Esophagus squamous epithelium (tissue), 5 donors: ENCODE data around the gene GPHN. TPM values are rescaled to one million over a fixed set of nuclear protein-coding genes. Genes with fewer than 3 reads are reported as not detected.
"Not testable (repeated sequence)": the region's sequence is repeated elsewhere in the genome, so short reads cannot be mapped to it uniquely, and the experiment has no call there.

Source experiments
- DNase-seq: peaks from one replicate; lab custom pipeline; 2025; lab: John Stamatoyannopoulos, UW
- H3K27ac ChIP-seq, 4 donors: fragments of 200-600 bp; sonication (generic); one replicate each; pipeline ENCODE4 v1.5.1; 2016 to 2019; ENCODE audit warnings: mild to moderate bottlenecking in 1 of 4
- H3K27me3 ChIP-seq, 4 donors: fragments of 200-600 bp; sonication (generic); 1 replicate in 3 of 4; 2 replicates in 1 of 4; pipeline versions ENCODE4 v1.5.1 to v1.6.0; 2017 to 2021; ENCODE audit warnings: antibody characterized with exemption in 1 of 4
- H3K36me3 ChIP-seq, 3 donors: fragments of 200-600 bp; sonication (generic); one replicate each; pipeline ENCODE4 v1.5.1; 2016 to 2019
- H3K4me1 ChIP-seq, 3 donors: fragments of 200-600 bp; sonication (generic); one replicate each; pipeline ENCODE4 v1.5.1; 2017 to 2019
- H3K4me3 ChIP-seq, 4 donors: fragments of 200-600 bp; sonication (generic); 1 replicate in 3 of 4; 2 replicates in 1 of 4; pipeline ENCODE4 v1.5.1; 2016 to 2019; ENCODE audit warnings: mild to moderate bottlenecking in 2 of 4, moderate library complexity in 1 of 4
- H3K9me3 ChIP-seq, 3 donors: fragments of 200-600 bp; sonication (generic); one replicate each; pipeline ENCODE4 v1.5.1; 2016 to 2019
- POLR2A ChIP-seq, 4 donors: fragments of 450-650 bp; IDR thresholded peaks; one replicate each; pipeline ENCODE4 v1.6.1; 2017; ENCODE audit warnings: antibody characterized with exemption in 4 of 4, mild to moderate bottlenecking in 4 of 4, moderate library complexity in 3 of 4
- WGBS, 2 donors: methylation state at CpG; one replicate each; pipeline ENCODE4 v1.1.5; 2018; 5-methylcytosine and 5-hydroxymethylcytosine counted together
- intact Hi-C: fragments of 100-400 bp; cut with DNase I; formaldehyde crosslinking; loops from one replicate; pipeline ENCODE4 v1.15.0; 2022
- total RNA-seq, 4 donors: library from RNA; depleted of rRNA; stranded (reverse); fragments of >200 nt; gene quantifications; one replicate each; pipeline ENCODE4 v1.1.0, GENCODE V29; 2016
- TF ChIP-seq, protein P1 (sequence below), 6 experiments: fragments of 450-650 bp in 4 of 6; fragments of 200-600 bp in 2 of 6; sonication (generic) in 2 of 6; IDR thresholded peaks; one replicate each; pipeline ENCODE4 v1.5.1; 2016 to 2019; ENCODE audit warnings: antibody characterized with exemption in 6 of 6, mild to moderate bottlenecking in 4 of 6, moderate library complexity in 4 of 6
- donor health status: DM: yes; HTN: yes; CAD: no.

Gene GPHN
- total RNA-seq, 4 donors from 2014 or later = 8.3 to 28.4 (median 12.8) TPM

DNA sequence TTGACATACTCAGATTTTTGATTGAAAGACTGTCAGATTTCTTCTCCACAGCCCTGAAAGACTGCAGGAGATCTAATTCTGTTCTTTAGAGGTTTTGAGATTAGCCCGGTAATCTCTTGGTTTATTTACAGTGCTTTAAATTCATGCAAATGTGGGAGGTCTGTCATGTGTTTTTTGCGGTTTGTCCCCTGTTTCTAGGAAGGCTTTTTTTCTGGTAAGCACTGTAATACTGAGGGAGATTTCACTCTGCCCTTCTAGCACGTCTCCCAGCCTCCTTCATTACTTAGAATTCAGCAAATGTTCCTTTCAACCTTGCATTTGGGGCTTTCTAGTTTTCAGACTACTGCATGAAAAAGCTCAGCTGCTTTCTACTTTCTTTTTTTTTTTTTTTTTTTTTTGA, 31.1 kb downstream of the GPHN start:
- 68 to 80% methylated on average over 3 of the region's 3 CpGs for WGBS, 2 donors
- TF ChIP-seq, protein P1, sequence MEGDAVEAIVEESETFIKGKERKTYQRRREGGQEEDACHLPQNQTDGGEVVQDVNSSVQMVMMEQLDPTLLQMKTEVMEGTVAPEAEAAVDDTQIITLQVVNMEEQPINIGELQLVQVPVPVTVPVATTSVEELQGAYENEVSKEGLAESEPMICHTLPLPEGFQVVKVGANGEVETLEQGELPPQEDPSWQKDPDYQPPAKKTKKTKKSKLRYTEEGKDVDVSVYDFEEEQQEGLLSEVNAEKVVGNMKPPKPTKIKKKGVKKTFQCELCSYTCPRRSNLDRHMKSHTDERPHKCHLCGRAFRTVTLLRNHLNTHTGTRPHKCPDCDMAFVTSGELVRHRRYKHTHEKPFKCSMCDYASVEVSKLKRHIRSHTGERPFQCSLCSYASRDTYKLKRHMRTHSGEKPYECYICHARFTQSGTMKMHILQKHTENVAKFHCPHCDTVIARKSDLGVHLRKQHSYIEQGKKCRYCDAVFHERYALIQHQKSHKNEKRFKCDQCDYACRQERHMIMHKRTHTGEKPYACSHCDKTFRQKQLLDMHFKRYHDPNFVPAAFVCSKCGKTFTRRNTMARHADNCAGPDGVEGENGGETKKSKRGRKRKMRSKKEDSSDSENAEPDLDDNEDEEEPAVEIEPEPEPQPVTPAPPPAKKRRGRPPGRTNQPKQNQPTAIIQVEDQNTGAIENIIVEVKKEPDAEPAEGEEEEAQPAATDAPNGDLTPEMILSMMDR (IDR thresholded peaks at IDR 0.05) = no peak
- no peak for TF ChIP-seq POLR2A (IDR thresholded peaks at IDR 0.05)
- Histone ChIP-seq H3K4me1 (no peaks in the 10 kb centered on the region), H3K9me3 (no peaks in the 10 kb centered on the region), H3K36me3 (no peaks in the 10 kb centered on the region), H3K27me3 (no peaks in the 10 kb centered on the region), H3K27ac (no peak overlapping the region), H3K4me3 (no peak overlapping the region)
- no peak for DNase-seq
- intact Hi-C loops = no loop called here

DNA sequence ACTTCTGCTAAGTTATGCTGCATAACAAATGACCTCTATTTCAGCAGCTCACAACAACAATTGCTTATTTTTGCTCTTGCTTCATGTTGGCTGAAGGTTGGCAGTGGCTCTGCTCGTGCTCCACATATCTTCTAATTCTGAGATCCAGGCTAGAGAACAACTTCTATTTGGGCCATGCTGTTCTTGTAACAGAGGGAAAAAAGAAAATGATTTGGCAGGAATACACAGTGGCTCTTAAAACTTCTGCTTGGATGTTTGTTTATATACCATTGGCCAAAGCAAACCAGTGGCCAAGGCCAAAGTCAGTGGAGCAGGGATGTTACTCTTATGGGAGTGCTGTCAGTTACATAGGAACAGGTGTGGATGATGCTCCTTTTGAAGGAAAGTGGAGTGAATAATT, 32.1 kb downstream of the GPHN start:
- intact Hi-C loops = no loop called here
- WGBS, 2 donors = 64 to 82% methylated on average over 1 of the region's 1 CpG

DNA sequence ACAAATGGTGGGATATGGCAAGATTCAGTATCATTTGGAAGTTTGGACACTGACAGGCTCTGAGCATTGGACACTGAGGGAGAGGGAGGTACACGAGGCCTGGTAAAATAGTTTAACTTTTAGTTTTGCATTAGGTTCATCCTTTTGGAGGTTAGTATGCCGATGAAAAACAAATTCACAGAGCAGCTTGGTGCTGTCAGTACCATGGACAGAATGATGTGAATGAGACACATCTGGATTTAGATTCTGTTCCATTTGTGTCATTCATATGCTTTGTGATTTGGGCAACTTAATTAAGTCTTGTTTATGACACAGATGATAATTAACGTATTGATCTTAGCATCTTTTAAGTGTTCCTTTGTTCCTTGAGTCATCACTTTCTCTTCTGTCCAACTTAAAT, 33.7 kb downstream of the GPHN start:
- Histone ChIP-seq H3K9me3 (no peaks in the 10 kb centered on the region), H3K27ac (no peak overlapping the region), H3K27me3 (no peaks in the 10 kb centered on the region), H3K4me1 (no peaks in the 10 kb centered on the region), H3K36me3 (no peaks in the 10 kb centered on the region), H3K4me3 (no peak overlapping the region)
- DNase-seq = no peak
- WGBS, 2 donors = 82 to 88% methylated on average over 3 of the region's 3 CpGs
- TF ChIP-seq, protein P1 (IDR thresholded peaks at IDR 0.05) = no peak
- TF ChIP-seq POLR2A (IDR thresholded peaks at IDR 0.05) = no peak
- intact Hi-C loops = no loop called here

More for the DNA sequence above, 32.1 kb downstream of the GPHN start:
- Histone ChIP-seq H3K27ac (no peak overlapping the region), H3K9me3 (no peaks in the 10 kb centered on the region), H3K4me3 (no peak overlapping the region), H3K27me3 (no peaks in the 10 kb centered on the region), H3K36me3 (no peaks in the 10 kb centered on the region), H3K4me1 (no peaks in the 10 kb centered on the region)
- TF ChIP-seq POLR2A (IDR thresholded peaks at IDR 0.05) = no peak
- TF ChIP-seq, protein P1 (IDR thresholded peaks at IDR 0.05) = no peak
- no peak for DNase-seq

DNA sequence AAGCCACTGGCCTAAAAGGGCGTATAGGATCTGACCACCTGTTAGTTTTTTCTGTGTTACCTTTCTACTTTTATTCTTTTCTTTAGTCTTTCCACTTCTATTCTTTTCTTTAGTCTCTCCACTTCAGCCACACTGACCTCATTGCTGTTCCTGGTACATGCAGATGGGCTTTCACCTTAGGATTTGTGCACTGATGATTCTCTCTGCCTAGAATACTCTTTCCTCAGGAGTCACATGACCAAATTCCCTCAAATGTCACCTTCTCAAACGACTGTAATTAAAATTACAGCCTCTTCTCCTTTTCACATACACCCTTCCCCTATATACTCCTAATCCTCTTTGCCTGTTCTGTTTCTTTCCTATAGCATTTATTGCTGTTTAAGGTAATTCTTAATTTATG, 36.0 kb downstream of the GPHN start:
- Histone ChIP-seq H3K4me3 (no peak overlapping the region), H3K4me1 (no peaks in the 10 kb centered on the region), H3K9me3 (no peaks in the 10 kb centered on the region), H3K27ac (no peak overlapping the region), H3K27me3 (no peaks in the 10 kb centered on the region), H3K36me3 (no peaks in the 10 kb centered on the region)
- intact Hi-C loops = no loop called here
- WGBS, 2 donors = 64 to 75% methylated on average over 2 of the region's 2 CpGs
- TF ChIP-seq, protein P1 (IDR thresholded peaks at IDR 0.05) = no peak
- TF ChIP-seq POLR2A (IDR thresholded peaks at IDR 0.05) = no peak
- DNase-seq = no peak

DNA sequence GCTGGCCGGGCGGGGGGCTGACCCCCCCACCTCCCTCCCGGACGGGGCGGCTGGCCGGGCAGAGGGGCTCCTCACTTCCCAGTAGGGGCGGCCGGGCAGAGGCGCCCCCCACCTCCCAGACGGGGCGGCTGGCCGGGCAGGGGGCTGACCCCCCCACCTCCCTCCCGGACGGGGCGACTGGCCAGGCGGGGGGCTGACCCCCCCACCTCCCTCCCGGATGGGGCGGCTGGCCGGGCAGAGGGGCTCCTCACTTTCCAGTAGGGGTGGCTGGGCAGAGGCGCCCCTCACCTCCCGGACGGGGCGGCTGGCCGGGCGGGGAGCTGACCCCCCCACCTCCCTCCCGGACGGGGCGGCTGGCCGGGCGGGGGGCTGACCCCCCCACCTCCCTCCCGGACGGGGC, 37.2 kb downstream of the GPHN start:
- H3K4me1 ChIP-seq, H3K9me3 ChIP-seq, H3K27me3 ChIP-seq, H3K4me3 ChIP-seq, DNase-seq, H3K27ac ChIP-seq, H3K36me3 ChIP-seq, intact Hi-C loops: not testable (repeated sequence)
- no CpG with 5 or more reads among the region's 32 CpGs for WGBS, 2 donors

DNA sequence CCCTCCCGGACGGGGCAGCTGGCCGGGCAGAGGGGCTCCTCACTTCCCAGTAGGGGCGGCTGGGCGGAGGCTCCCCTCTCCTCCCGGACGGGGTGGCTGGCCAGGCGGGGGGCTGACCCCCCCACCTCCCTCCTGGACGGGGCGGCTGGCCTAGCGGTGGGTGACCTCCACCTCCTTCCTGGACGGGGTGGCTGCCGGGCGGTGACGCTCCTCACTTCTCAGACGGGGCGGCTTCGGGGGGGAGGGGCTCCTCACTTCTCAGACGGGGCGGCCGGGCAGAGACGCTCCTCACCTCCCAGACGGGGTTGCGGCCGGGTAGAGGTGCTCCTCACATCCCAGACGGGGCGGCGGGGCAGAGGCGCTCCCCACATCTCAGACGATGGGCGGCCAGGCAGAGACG, 37.8 kb downstream of the GPHN start:
- H3K9me3 ChIP-seq, H3K27me3 ChIP-seq, H3K4me1 ChIP-seq, intact Hi-C loops, H3K4me3 ChIP-seq, DNase-seq, H3K27ac ChIP-seq, H3K36me3 ChIP-seq: not testable (repeated sequence)
- WGBS, 2 donors = no CpG with 5 or more reads among the region's 32 CpGs
